PC-3 (cell line): ENCODE measurements around the gene RNU6-1. TPM values are rescaled to one million over a fixed set of nuclear protein-coding genes. Genes with fewer than 3 reads are reported as not detected.

Experiments
- ATAC-seq: fragments of 200-7000 bp; cut with Tn5 transposase; 2 replicates; pipeline ENCODE4 v1.9.1; 2020; ENCODE audit warnings: mild to moderate bottlenecking, moderate library complexity
- BruUV-seq: library from RNA; stranded (reverse); fragments of 400-500 nt; replicated peaks from 2 replicates; lab custom pipeline; 2021; lab: Mats Ljungman, UMichigan
- CTCF ChIA-PET: fragments of 300-600 bp; sonication (Branson Sonifier 250); formaldehyde crosslinking; loops from one replicate; lab custom pipeline; 2022; ENCODE audit warnings: antibody characterized with exemption; lab: Charles Lee
- POLR2A ChIA-PET: fragments of 300-600 bp; sonication (Branson Sonifier 250); formaldehyde crosslinking; loops from one replicate; lab custom pipeline; 2022; ENCODE audit warnings: antibody characterized with exemption; ENCODE audit not compliant: unreplicated experiment; lab: Charles Lee
- DNase-seq: peaks from one replicate; pipeline ENCODE4 v3.0.0-alpha.2; 2015
- H2AFZ ChIP-seq: fragments of 300-600 bp; sonication (generic); 2 replicates; pipeline ENCODE4 v1.6.0; 2016; ENCODE audit warnings: antibody characterized with exemption, low read length
- H3F3A ChIP-seq: fragments of 300-600 bp; sonication (generic); one replicate; pipeline ENCODE4 v1.6.0; 2017; ENCODE audit warnings: antibody characterized with exemption, low read length, control low read depth, mild to moderate bottlenecking; ENCODE audit not compliant: unreplicated experiment
- H3K27ac ChIP-seq: fragments of 300-600 bp; sonication (generic); 2 replicates; pipeline ENCODE4 v1.5.1; 2016; ENCODE audit warnings: mild to moderate bottlenecking, low read length
- H3K27me3 ChIP-seq: fragments of 300-600 bp; sonication (generic); 2 replicates; pipeline ENCODE4 v1.6.1; 2016; ENCODE audit warnings: low read length, mixed read lengths
- H3K36me3 ChIP-seq: fragments of 300-600 bp; sonication (generic); 2 replicates; pipeline ENCODE4 v1.6.1; 2016; ENCODE audit warnings: low read depth, mixed run types, low read length, mixed read lengths
- H3K4me1 ChIP-seq: fragments of 300-600 bp; sonication (generic); 2 replicates; pipeline ENCODE4 v1.5.1; 2016; ENCODE audit warnings: low read length; ENCODE audit not compliant: insufficient read depth
- H3K4me2 ChIP-seq: fragments of 300-600 bp; sonication (generic); 2 replicates; pipeline ENCODE4 v1.6.0; 2016; ENCODE audit warnings: low read length
- H3K4me3 ChIP-seq: fragments of 300-600 bp; sonication (generic); 2 replicates; pipeline ENCODE4 v1.5.1; 2016; ENCODE audit warnings: mild to moderate bottlenecking, low read length, mixed read lengths
- H3K79me2 ChIP-seq: fragments of 300-600 bp; sonication (generic); 2 replicates; pipeline ENCODE4 v1.6.1; 2017; ENCODE audit warnings: low read length, mixed read lengths
- H3K9ac ChIP-seq: fragments of 300-600 bp; sonication (generic); 2 replicates; pipeline ENCODE4 v1.6.0; 2016; ENCODE audit warnings: mild to moderate bottlenecking, low read length
- H3K9me2 ChIP-seq: fragments of 300-600 bp; sonication (generic); replicated peaks from 2 replicates; pipeline ENCODE4 v1.6.1; 2016; ENCODE audit warnings: mixed run types, low read length, mixed read lengths
- H3K9me3 ChIP-seq: fragments of 300-600 bp; sonication (generic); 2 replicates; pipeline ENCODE4 v1.6.1; 2016; ENCODE audit warnings: low read length, mixed read lengths
- H4K20me1 ChIP-seq: fragments of 300-600 bp; sonication (generic); 2 replicates; pipeline ENCODE4 v1.6.1; 2016; ENCODE audit warnings: low read length, mixed read lengths
- EZH2 ChIP-seq: fragments of 300-600 bp; sonication (generic); IDR thresholded peaks from one replicate; pipeline ENCODE4 v1.6.1; 2017; ENCODE audit warnings: antibody characterized with exemption, mild to moderate bottlenecking, low read length; ENCODE audit not compliant: unreplicated experiment
- EZH2phosphoT487 ChIP-seq: fragments of 300-600 bp; sonication (generic); IDR thresholded peaks from 2 replicates; pipeline ENCODE4 v1.6.1; 2018; ENCODE audit warnings: mild to moderate bottlenecking, antibody characterized with exemption, low read length, borderline replicate concordance
- intact Hi-C: fragments of 100-400 bp; cut with micrococcal nuclease; formaldehyde crosslinking; loops from 2 replicates; pipeline ENCODE4 v1.9.0; 2023
- total RNA-seq: library from RNA; depleted of rRNA; stranded (reverse); fragments of >200 nt; gene quantifications from 2 replicates; pipeline ENCODE4 v1.2.3, GENCODE V29; 2014
- TF ChIP-seq, protein P1 (sequence below): fragments of 300-600 bp; sonication (generic); conservative IDR thresholded peaks from 2 replicates; pipeline ENCODE4 v1.5.1; 2017; ENCODE audit warnings: antibody characterized with exemption, low read depth, mild to moderate bottlenecking, low read length

The RNU6-1 gene
- total RNA-seq, 1 experiment from 2014 or later, result not detected

DNA sequence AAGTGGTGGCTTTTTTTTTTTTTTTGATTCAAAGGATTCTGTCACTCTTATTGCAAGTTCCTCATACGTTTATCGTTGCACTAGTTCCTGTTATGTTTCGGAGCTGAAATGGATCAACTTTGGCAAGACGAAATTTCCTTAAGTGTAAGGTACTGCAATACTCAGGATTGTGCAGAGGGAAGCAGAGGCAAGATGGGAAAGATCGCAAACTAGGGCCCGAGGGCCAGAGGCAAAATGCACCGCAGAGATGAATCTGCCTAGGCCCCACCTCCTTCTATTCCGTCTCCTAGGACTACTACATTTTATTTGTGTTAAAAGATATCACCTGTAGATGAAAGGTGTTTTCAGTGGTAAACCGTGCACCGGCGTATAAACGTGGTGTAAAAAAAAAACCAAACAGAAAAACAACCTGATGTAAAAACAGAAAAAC, 331 bp downstream of the RNU6-1 start:
- no peaks in the 10 kb centered on the region for H3K36me3 ChIP-seq
- H4K20me1 ChIP-seq, result no peaks in the 10 kb centered on the region
- H3K79me2 ChIP-seq, result no peaks in the 10 kb centered on the region
- no TSS peak for BruUV-seq
- H3K9me2 ChIP-seq, result no peaks in the 10 kb centered on the region
- ATAC-seq, result peak; percentile 34
- H3K27me3 ChIP-seq, result peaks cover 16% of the 10 kb centered on the region
- CTCF ChIA-PET, result no interaction called here
- H3K4me2 ChIP-seq, result peak overlapping the region; percentile 92
- TF ChIP-seq EZH2phosphoT487 (no peak), EZH2 (no peak)
- TF ChIP-seq, protein P1, sequence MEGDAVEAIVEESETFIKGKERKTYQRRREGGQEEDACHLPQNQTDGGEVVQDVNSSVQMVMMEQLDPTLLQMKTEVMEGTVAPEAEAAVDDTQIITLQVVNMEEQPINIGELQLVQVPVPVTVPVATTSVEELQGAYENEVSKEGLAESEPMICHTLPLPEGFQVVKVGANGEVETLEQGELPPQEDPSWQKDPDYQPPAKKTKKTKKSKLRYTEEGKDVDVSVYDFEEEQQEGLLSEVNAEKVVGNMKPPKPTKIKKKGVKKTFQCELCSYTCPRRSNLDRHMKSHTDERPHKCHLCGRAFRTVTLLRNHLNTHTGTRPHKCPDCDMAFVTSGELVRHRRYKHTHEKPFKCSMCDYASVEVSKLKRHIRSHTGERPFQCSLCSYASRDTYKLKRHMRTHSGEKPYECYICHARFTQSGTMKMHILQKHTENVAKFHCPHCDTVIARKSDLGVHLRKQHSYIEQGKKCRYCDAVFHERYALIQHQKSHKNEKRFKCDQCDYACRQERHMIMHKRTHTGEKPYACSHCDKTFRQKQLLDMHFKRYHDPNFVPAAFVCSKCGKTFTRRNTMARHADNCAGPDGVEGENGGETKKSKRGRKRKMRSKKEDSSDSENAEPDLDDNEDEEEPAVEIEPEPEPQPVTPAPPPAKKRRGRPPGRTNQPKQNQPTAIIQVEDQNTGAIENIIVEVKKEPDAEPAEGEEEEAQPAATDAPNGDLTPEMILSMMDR, result no peak
- peak overlapping the region; percentile 96 for H2AFZ ChIP-seq
- no peaks in the 10 kb centered on the region for H3K9me3 ChIP-seq
- no peaks in the 10 kb centered on the region for H3F3A ChIP-seq
- H3K27ac ChIP-seq, result peak overlapping the region; percentile 2; the same call in 1 of the 2 replicates
- POLR2A ChIA-PET, result interaction anchor here (0.6 kb wide), 1 partner anchor 297 kb away, joined by 3 read pairs; the partner anchor contains the start of gene MAP2K5
- peak; percentile 51 for DNase-seq
- peak overlapping the region; percentile 96 for H3K4me3 ChIP-seq
- H3K9ac ChIP-seq, result peak overlapping the region; percentile 84; the same call in 1 of the 2 replicates
- peaks cover 17% of the 10 kb centered on the region for H3K4me1 ChIP-seq
- intact Hi-C loops, result loop anchor here (5.0 to 10.0 kb wide), 2 partner anchors 145 to 452 kb away; no protein-coding TSS in a partner anchor

DNA sequence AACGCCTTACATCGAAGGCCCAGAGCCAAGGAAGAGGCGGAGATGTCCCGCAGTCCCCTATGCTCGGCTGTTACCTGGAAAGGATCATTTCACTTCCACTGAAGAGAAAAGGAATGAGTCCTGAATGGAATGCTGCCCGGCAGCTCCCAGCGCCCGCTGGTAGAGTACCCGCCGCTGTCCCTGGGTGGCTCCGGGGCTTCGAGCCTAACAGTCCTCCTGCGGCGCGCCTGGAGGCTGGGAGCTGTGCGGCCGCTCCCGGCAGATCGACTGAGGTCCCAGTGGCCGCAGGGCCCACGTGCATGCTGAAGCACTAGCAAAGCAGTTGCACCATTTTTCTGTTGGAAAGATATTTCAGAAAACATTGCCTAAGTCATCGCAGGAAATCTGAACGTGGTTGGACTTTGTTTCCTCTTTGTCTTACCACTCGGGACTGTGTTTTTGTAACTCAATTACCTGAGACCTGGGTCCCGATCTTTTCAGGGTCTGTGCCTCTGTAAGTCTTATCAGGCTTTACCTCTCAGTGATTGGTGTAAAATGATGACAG, 984 bp downstream of the RNU6-1 start:
- Histone ChIP-seq H3F3A (no peaks in the 10 kb centered on the region), H3K4me2 (peak overlapping the region; percentile 92), H2AFZ (peak overlapping the region; percentile 96), H3K9me3 (no peaks in the 10 kb centered on the region), H3K9me2 (no peaks in the 10 kb centered on the region), H3K79me2 (no peaks in the 10 kb centered on the region), H3K27ac (no peak overlapping the region), H3K27me3 (peaks cover 16% of the 10 kb centered on the region), H3K9ac (peak overlapping the region; percentile 84), H3K4me1 (peaks cover 17% of the 10 kb centered on the region), H3K4me3 (peak overlapping the region; percentile 96), H4K20me1 (no peaks in the 10 kb centered on the region), H3K36me3 (no peaks in the 10 kb centered on the region)
- no TSS peak for BruUV-seq
- intact Hi-C loops, result loop anchor here (5.0 to 10.0 kb wide), 2 partner anchors 144 to 452 kb away; no protein-coding TSS in a partner anchor
- peak; percentile 61 for DNase-seq
- ATAC-seq, result peak; percentile 53
- POLR2A ChIA-PET, result interaction anchor here (0.6 kb wide), 1 partner anchor 296 kb away, joined by 3 read pairs; the partner anchor contains the start of gene MAP2K5
- TF ChIP-seq, protein P1, result no peak
- TF ChIP-seq EZH2 (no peak), EZH2phosphoT487 (no peak)
- CTCF ChIA-PET, result interaction anchor here (0.7 kb wide), 1 partner anchor 584 kb away, joined by 3 read pairs; the partner anchor contains the start of genes AAGAB and IQCH

- Histone ChIP-seq H3K4me3 (no peak overlapping the region), H3K9me2 (no peaks in the 10 kb centered on the region), H3K4me1 (peaks cover 17% of the 10 kb centered on the region), H4K20me1 (no peaks in the 10 kb centered on the region), H3K36me3 (no peaks in the 10 kb centered on the region), H2AFZ (no peak overlapping the region), H3K27me3 (peaks cover 16% of the 10 kb centered on the region), H3K27ac (no peak overlapping the region), H3K4me2 (no peak overlapping the region), H3K9ac (no peak overlapping the region), H3K9me3 (no peaks in the 10 kb centered on the region), H3K79me2 (no peaks in the 10 kb centered on the region), H3F3A (no peaks in the 10 kb centered on the region)
- intact Hi-C loops, result loop anchor here (1.0 to 10.0 kb wide), 4 partner anchors 142 to 450 kb away; no protein-coding TSS in a partner anchor
- TF ChIP-seq, protein P1, result no peak
- TF ChIP-seq EZH2 (no peak), EZH2phosphoT487 (no peak)
- ATAC-seq, result no peak
- ChIA-PET POLR2A (no interaction called here), CTCF (no interaction called here)
- no peak for DNase-seq
- no TSS peak for BruUV-seq
Measured at GRCh38 chr15:67836955-67837354, 2.9 kb downstream of the RNU6-1 start.
